ENCODE results near the gene CFAP44.
A peak's percentile ranks its signal among the peaks of the same experiment; 100 is the strongest.
"Not testable (repeated sequence)": the region's sequence is repeated elsewhere in the genome, so short reads cannot be mapped to it uniquely, and the experiment has no call there.

The CFAP44 gene

GRCh38 chr3:113441051-113441770 lies at the start of gene CFAP44:
Gene CFAP44, minus strand, starts transcription at chr3:113441493. Its CDS starts 7,829 bp downstream, at chr3:113433664.
- Mint-ChIP-seq H3K36me3 (peaks cover under 1% of the 10 kb centered on the region), H3K9me3 (no peaks in the 10 kb centered on the region), H3K4me1 (no peaks in the 10 kb centered on the region), H3K27ac (no peak within 1 kb of the TSS), H3K4me3 (peak within 1 kb of the TSS; percentile 10)
- peak; percentile 14 to 54 for DNase-seq (ENCODE audit: low spot score in 2 of 2)
- ATAC-seq: peak; percentile 69

GRCh38 chr3:113485161-113485609 lies 43.9 kb upstream of the CFAP44 start:
- Mint-ChIP-seq H3K4me3 (peak overlapping the region; percentile 56), H3K36me3 (peaks cover 14% of the 10 kb centered on the region), H3K9me3 (no peaks in the 10 kb centered on the region), H3K4me1 (peaks cover 17% of the 10 kb centered on the region), H3K27ac (peak overlapping the region; percentile 79)
- DNase-seq (ENCODE audit: low spot score in 2 of 2): no peak
- peak; percentile 51 for ATAC-seq

- Mint-ChIP-seq H3K27ac (no peak overlapping the region), H3K36me3 (peaks cover 29% of the 10 kb centered on the region), H3K9me3 (no peaks in the 10 kb centered on the region), H3K4me1 (no peaks in the 10 kb centered on the region), H3K4me3 (no peak overlapping the region)
- DNase-seq (ENCODE audit: low spot score in 2 of 2) (no peak), ATAC-seq (no peak)
Observed at GRCh38 chr3:113468539-113468938, 27.2 kb upstream of the CFAP44 start.

- peaks cover 37% of the 10 kb centered on the region for H3K36me3 Mint-ChIP-seq
- no peak overlapping the region for H3K27ac Mint-ChIP-seq
- no peak overlapping the region for H3K4me3 Mint-ChIP-seq
- ATAC-seq: no peak
- no peaks in the 10 kb centered on the region for H3K4me1 Mint-ChIP-seq
- no peaks in the 10 kb centered on the region for H3K9me3 Mint-ChIP-seq
- no peak for DNase-seq (ENCODE audit: low spot score in 2 of 2)
Observed at GRCh38 chr3:113461488-113461887, 20.2 kb upstream of the CFAP44 start.

- not testable (repeated sequence) for H3K4me3 Mint-ChIP-seq; H3K9me3 Mint-ChIP-seq; DNase-seq (ENCODE audit: low spot score in 2 of 2); H3K27ac Mint-ChIP-seq; H3K4me1 Mint-ChIP-seq; ATAC-seq
- H3K36me3 Mint-ChIP-seq: peaks cover 50% of the 10 kb centered on the region
Observed at GRCh38 chr3:113458554-113458953, 17.3 kb upstream of the CFAP44 start.

GRCh38 chr3:113455446-113455845 lies 14.2 kb upstream of the CFAP44 start:
- H3K4me3 Mint-ChIP-seq: no peak overlapping the region
- H3K27ac Mint-ChIP-seq: no peak overlapping the region
- DNase-seq (ENCODE audit: low spot score in 2 of 2): no peak

GRCh38 chr3:113454630-113455029 lies 13.3 kb upstream of the CFAP44 start:
- peak; percentile 40 for ATAC-seq
- Mint-ChIP-seq H3K27ac (no peak overlapping the region), H3K9me3 (no peaks in the 10 kb centered on the region), H3K4me1 (no peaks in the 10 kb centered on the region), H3K36me3 (peaks cover 72% of the 10 kb centered on the region), H3K4me3 (no peak overlapping the region)
- DNase-seq (ENCODE audit: low spot score in 2 of 2): no peak

More at GRCh38 chr3:113455446-113455845, 14.2 kb upstream of the CFAP44 start:
- no peaks in the 10 kb centered on the region for H3K4me1 Mint-ChIP-seq
- ATAC-seq: no peak
- no peaks in the 10 kb centered on the region for H3K9me3 Mint-ChIP-seq
- peaks cover 75% of the 10 kb centered on the region for H3K36me3 Mint-ChIP-seq

- H3K27ac Mint-ChIP-seq: no peak overlapping the region
- DNase-seq (ENCODE audit: low spot score in 2 of 2) (no peak), ATAC-seq (no peak)
- H3K9me3 Mint-ChIP-seq: no peaks in the 10 kb centered on the region
- H3K36me3 Mint-ChIP-seq: peaks cover 67% of the 10 kb centered on the region
- H3K4me1 Mint-ChIP-seq: no peaks in the 10 kb centered on the region
- no peak overlapping the region for H3K4me3 Mint-ChIP-seq
Observed at GRCh38 chr3:113454057-113454456, 12.8 kb upstream of the CFAP44 start.

- DNase-seq (ENCODE audit: low spot score in 2 of 2) (no peak), ATAC-seq (no peak)
- Mint-ChIP-seq H3K36me3 (peaks cover 60% of the 10 kb centered on the region), H3K27ac (no peak overlapping the region), H3K9me3 (no peaks in the 10 kb centered on the region), H3K4me3 (no peak overlapping the region), H3K4me1 (no peaks in the 10 kb centered on the region)
Observed at GRCh38 chr3:113450911-113451310, 9.6 kb upstream of the CFAP44 start.

GRCh38 chr3:113439606-113440005 lies 1.7 kb downstream of the CFAP44 start:
- H3K9me3 Mint-ChIP-seq: no peaks in the 10 kb centered on the region
- H3K27ac Mint-ChIP-seq: no peak overlapping the region
- DNase-seq (ENCODE audit: low spot score in 2 of 2): no peak
- no peaks in the 10 kb centered on the region for H3K4me1 Mint-ChIP-seq
- ATAC-seq: no peak
- H3K36me3 Mint-ChIP-seq: no peaks in the 10 kb centered on the region
- H3K4me3 Mint-ChIP-seq: no peak overlapping the region

GRCh38 chr3:113438224-113438623 lies 3.1 kb downstream of the CFAP44 start:
- DNase-seq (ENCODE audit: low spot score in 2 of 2): no peak
- Mint-ChIP-seq H3K27ac (no peak overlapping the region), H3K4me1 (no peaks in the 10 kb centered on the region), H3K36me3 (peaks cover 3% of the 10 kb centered on the region), H3K9me3 (no peaks in the 10 kb centered on the region), H3K4me3 (no peak overlapping the region)
- ATAC-seq: no peak

- Mint-ChIP-seq H3K4me1 (no peaks in the 10 kb centered on the region), H3K9me3 (no peaks in the 10 kb centered on the region), H3K36me3 (peaks cover 9% of the 10 kb centered on the region), H3K27ac (no peak overlapping the region), H3K4me3 (no peak overlapping the region)
- ATAC-seq (no peak), DNase-seq (ENCODE audit: low spot score in 2 of 2) (no peak)
Observed at GRCh38 chr3:113437411-113437810, 3.9 kb downstream of the CFAP44 start.

GRCh38 chr3:113436809-113437208 lies 4.5 kb downstream of the CFAP44 start:
- DNase-seq (ENCODE audit: low spot score in 2 of 2): no peak
- no peaks in the 10 kb centered on the region for H3K4me1 Mint-ChIP-seq
- no peak overlapping the region for H3K27ac Mint-ChIP-seq
- peak; percentile 83 for ATAC-seq
- H3K4me3 Mint-ChIP-seq: no peak overlapping the region
- no peaks in the 10 kb centered on the region for H3K9me3 Mint-ChIP-seq
- peaks cover 9% of the 10 kb centered on the region for H3K36me3 Mint-ChIP-seq

- peaks cover 3% of the 10 kb centered on the region for H3K9me3 Mint-ChIP-seq
- H3K36me3 Mint-ChIP-seq: peaks cover 17% of the 10 kb centered on the region
- no peaks in the 10 kb centered on the region for H3K4me1 Mint-ChIP-seq
- no peak overlapping the region for H3K4me3 Mint-ChIP-seq
- DNase-seq (ENCODE audit: low spot score in 2 of 2) (no peak), ATAC-seq (no peak)
- no peak overlapping the region for H3K27ac Mint-ChIP-seq
Observed at GRCh38 chr3:113431811-113432210, 9.5 kb downstream of the CFAP44 start.

- Mint-ChIP-seq H3K4me3 (no peak overlapping the region), H3K36me3 (peaks cover 31% of the 10 kb centered on the region), H3K4me1 (no peaks in the 10 kb centered on the region), H3K9me3 (peaks cover 8% of the 10 kb centered on the region), H3K27ac (no peak overlapping the region)
- ATAC-seq: no peak
- no peak for DNase-seq (ENCODE audit: low spot score in 2 of 2)
Observed at GRCh38 chr3:113428581-113428980, 12.7 kb downstream of the CFAP44 start.

GRCh38 chr3:113423699-113424098 lies 17.6 kb downstream of the CFAP44 start:
- ATAC-seq (no peak), DNase-seq (ENCODE audit: low spot score in 2 of 2) (no peak)
- H3K9me3 Mint-ChIP-seq: peaks cover 8% of the 10 kb centered on the region
- H3K36me3 Mint-ChIP-seq: peaks cover 13% of the 10 kb centered on the region
- no peaks in the 10 kb centered on the region for H3K4me1 Mint-ChIP-seq
- no peak overlapping the region for H3K27ac Mint-ChIP-seq
- no peak overlapping the region for H3K4me3 Mint-ChIP-seq

All from stimulated activated effector memory CD8-positive, alpha-beta T cell treated with anti-CD3 and anti-CD28 coated beads, Interleukin-12 subunit alpha, Interleukin-12 subunit beta, amount 100 ng/mL, for 72 hours (primary cell).